HEK293 (cell line): ENCODE results near the gene SPECC1L.

Experiments
- CTCF ChIA-PET: fragments of 350-600 bp; formaldehyde crosslinking; extraction: SDS; loops from one replicate; lab custom pipeline; 2021; ENCODE audit warnings: antibody characterized with exemption; lab: Yijun Ruan, JAX
- POLR2A ChIA-PET: fragments of 300-600 bp; formaldehyde crosslinking; extraction: SDS; loops from one replicate; lab custom pipeline; 2020; ENCODE audit warnings: antibody characterized with exemption, inconsistent platforms; lab: Yijun Ruan, JAX
- H3K27ac ChIP-seq: fragments of 200-500 bp; sonication (Bioruptor generic); 2 replicates; pipeline ENCODE4 v1.5.1; 2014; ENCODE audit warnings: low read depth, low read length, control low read depth, inconsistent platforms; ENCODE audit errors: extremely low read depth
- H3K36me3 ChIP-seq, 2 experiments: fragments of 200-500 bp in 1 of 2; sonication (Bioruptor generic) in 1 of 2; 1 replicate in 1 of 2; 2 replicates in 1 of 2; pipeline ENCODE4 v1.5.1; 2014 to 2017; ENCODE audit warnings: inconsistent platforms in 2 of 2, low read length in 2 of 2; ENCODE audit not compliant: control insufficient read depth in 2 of 2, insufficient read depth in 1 of 2
- H3K4me1 ChIP-seq: fragments of 200-500 bp; sonication (Bioruptor generic); 2 replicates; pipeline ENCODE4 v1.5.1; 2014; ENCODE audit warnings: mild to moderate bottlenecking, low read length, inconsistent platforms; ENCODE audit not compliant: control insufficient read depth, insufficient read depth
- H3K4me3 ChIP-seq: 2 replicates; pipeline ENCODE4 v1.5.1; 2011; ENCODE audit warnings: low read depth, mild to moderate bottlenecking, control low read depth, low read length, moderate library complexity
- H3K9me3 ChIP-seq: fragments of 200-500 bp; sonication (Bioruptor generic); 2 replicates; pipeline ENCODE4 v1.5.1; 2014; ENCODE audit warnings: low read depth, low read length, inconsistent platforms; ENCODE audit not compliant: control insufficient read depth, insufficient read depth
- OVOL3 ChIP-seq: fragments of 450-650 bp; formaldehyde crosslinking; IDR thresholded peaks from 2 replicates; pipeline ENCODE4 v1.5.1; 2016; ENCODE audit warnings: missing biosample characterization, missing genetic modification characterization
- SCRT2 ChIP-seq: fragments of 450-650 bp; formaldehyde crosslinking; IDR thresholded peaks from 2 replicates; pipeline ENCODE4 v1.5.1; 2016; ENCODE audit warnings: missing biosample characterization, missing genetic modification characterization
- ZBTB48 ChIP-seq: fragments of 450-650 bp; formaldehyde crosslinking; IDR thresholded peaks from 2 replicates; pipeline ENCODE4 v1.5.1; 2016; ENCODE audit warnings: missing biosample characterization, missing genetic modification characterization
- ZEB2 ChIP-seq: fragments of 450-650 bp; formaldehyde crosslinking; IDR thresholded peaks from 2 replicates; pipeline ENCODE4 v1.5.1; 2016; ENCODE audit warnings: missing biosample characterization, missing genetic modification characterization
- ZFP37 ChIP-seq: fragments of 450-650 bp; formaldehyde crosslinking; IDR thresholded peaks from 2 replicates; pipeline ENCODE4 v1.5.1; 2016; ENCODE audit warnings: missing biosample characterization, missing genetic modification characterization
- ZNF121 ChIP-seq: fragments of 450-650 bp; formaldehyde crosslinking; IDR thresholded peaks from 2 replicates; pipeline ENCODE4 v1.5.1; 2016; ENCODE audit warnings: missing biosample characterization, missing genetic modification characterization
- ZNF23 ChIP-seq: fragments of 450-650 bp; formaldehyde crosslinking; IDR thresholded peaks from 2 replicates; pipeline ENCODE4 v1.5.1; 2016; ENCODE audit warnings: missing biosample characterization, missing genetic modification characterization, borderline replicate concordance
- ZNF366 ChIP-seq: fragments of 450-650 bp; formaldehyde crosslinking; conservative IDR thresholded peaks from 2 replicates; pipeline ENCODE4 v1.5.1; 2016; ENCODE audit warnings: missing biosample characterization, missing genetic modification characterization
- ZNF621 ChIP-seq: fragments of 450-650 bp; formaldehyde crosslinking; IDR thresholded peaks from 2 replicates; pipeline ENCODE4 v1.5.1; 2017; ENCODE audit warnings: missing biosample characterization, missing genetic modification characterization
- ZNF837 ChIP-seq: fragments of 450-650 bp; formaldehyde crosslinking; IDR thresholded peaks from 2 replicates; pipeline ENCODE4 v1.5.1; 2016; ENCODE audit warnings: missing biosample characterization, missing genetic modification characterization
- ZXDB ChIP-seq: fragments of 450-650 bp; formaldehyde crosslinking; IDR thresholded peaks from 2 replicates; pipeline ENCODE4 v1.5.1; 2016; ENCODE audit warnings: missing biosample characterization, missing genetic modification characterization
- TF ChIP-seq, protein P1 (sequence below): fragments of 450-650 bp; IDR thresholded peaks from 2 replicates; pipeline ENCODE4 v1.5.1; 2018; ENCODE audit warnings: missing biosample characterization, missing genetic modification characterization
- TF ChIP-seq, protein P2 (sequence below): fragments of 450-650 bp; formaldehyde crosslinking; IDR thresholded peaks from 2 replicates; pipeline ENCODE4 v1.5.1; 2016; ENCODE audit warnings: missing biosample characterization, missing genetic modification characterization
- TF ChIP-seq, protein P3 (sequence below): fragments of 450-650 bp; formaldehyde crosslinking; IDR thresholded peaks from 2 replicates; pipeline ENCODE4 v1.5.1; 2017; ENCODE audit warnings: missing biosample characterization, missing genetic modification characterization
- TF ChIP-seq, protein P4 (sequence below): fragments of 450-650 bp; formaldehyde crosslinking; IDR thresholded peaks from 2 replicates; pipeline ENCODE4 v1.5.1; 2017; ENCODE audit warnings: missing biosample characterization, missing genetic modification characterization
- TF ChIP-seq, protein P5 (sequence below): fragments of 450-650 bp; formaldehyde crosslinking; IDR thresholded peaks from 2 replicates; pipeline ENCODE4 v1.5.1; 2017; ENCODE audit warnings: missing biosample characterization, missing genetic modification characterization
- TF ChIP-seq, protein P6 (sequence below): fragments of 450-650 bp; formaldehyde crosslinking; IDR thresholded peaks from 2 replicates; pipeline ENCODE4 v1.5.1; 2016; ENCODE audit warnings: missing biosample characterization, missing genetic modification characterization
- TF ChIP-seq, protein P7 (sequence below): fragments of 450-650 bp; formaldehyde crosslinking; conservative IDR thresholded peaks from 2 replicates; pipeline ENCODE4 v1.5.1; 2016; ENCODE audit warnings: low read depth, missing biosample characterization, missing genetic modification characterization

Gene SPECC1L

DNA sequence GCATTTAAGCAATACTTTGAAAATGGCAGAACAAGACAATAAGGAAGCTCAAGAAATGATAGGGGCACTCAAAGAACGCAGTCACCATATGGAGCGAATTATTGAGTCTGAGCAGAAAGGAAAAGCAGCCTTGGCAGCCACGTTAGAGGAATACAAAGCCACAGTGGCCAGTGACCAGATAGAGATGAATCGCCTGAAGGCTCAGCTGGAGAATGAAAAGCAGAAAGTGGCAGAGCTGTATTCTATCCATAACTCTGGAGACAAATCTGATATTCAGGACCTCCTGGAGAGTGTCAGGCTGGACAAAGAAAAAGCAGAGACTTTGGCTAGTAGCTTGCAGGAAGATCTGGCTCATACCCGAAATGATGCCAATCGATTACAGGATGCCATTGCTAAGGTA, 51.9 kb downstream of the SPECC1L start:
- CTCF ChIA-PET = interaction anchor here (0.6 to 2.1 kb wide), 6 partner anchors 18 to 203 kb away, joined by 3 to 8 read pairs (median 4); no protein-coding TSS in a partner anchor
- no peak for TF ChIP-seq ZFP37
- TF ChIP-seq, protein P1, sequence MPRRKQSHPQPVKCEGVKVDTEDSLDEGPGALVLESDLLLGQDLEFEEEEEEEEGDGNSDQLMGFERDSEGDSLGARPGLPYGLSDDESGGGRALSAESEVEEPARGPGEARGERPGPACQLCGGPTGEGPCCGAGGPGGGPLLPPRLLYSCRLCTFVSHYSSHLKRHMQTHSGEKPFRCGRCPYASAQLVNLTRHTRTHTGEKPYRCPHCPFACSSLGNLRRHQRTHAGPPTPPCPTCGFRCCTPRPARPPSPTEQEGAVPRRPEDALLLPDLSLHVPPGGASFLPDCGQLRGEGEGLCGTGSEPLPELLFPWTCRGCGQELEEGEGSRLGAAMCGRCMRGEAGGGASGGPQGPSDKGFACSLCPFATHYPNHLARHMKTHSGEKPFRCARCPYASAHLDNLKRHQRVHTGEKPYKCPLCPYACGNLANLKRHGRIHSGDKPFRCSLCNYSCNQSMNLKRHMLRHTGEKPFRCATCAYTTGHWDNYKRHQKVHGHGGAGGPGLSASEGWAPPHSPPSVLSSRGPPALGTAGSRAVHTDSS = no peak
- TF ChIP-seq, protein P2, sequence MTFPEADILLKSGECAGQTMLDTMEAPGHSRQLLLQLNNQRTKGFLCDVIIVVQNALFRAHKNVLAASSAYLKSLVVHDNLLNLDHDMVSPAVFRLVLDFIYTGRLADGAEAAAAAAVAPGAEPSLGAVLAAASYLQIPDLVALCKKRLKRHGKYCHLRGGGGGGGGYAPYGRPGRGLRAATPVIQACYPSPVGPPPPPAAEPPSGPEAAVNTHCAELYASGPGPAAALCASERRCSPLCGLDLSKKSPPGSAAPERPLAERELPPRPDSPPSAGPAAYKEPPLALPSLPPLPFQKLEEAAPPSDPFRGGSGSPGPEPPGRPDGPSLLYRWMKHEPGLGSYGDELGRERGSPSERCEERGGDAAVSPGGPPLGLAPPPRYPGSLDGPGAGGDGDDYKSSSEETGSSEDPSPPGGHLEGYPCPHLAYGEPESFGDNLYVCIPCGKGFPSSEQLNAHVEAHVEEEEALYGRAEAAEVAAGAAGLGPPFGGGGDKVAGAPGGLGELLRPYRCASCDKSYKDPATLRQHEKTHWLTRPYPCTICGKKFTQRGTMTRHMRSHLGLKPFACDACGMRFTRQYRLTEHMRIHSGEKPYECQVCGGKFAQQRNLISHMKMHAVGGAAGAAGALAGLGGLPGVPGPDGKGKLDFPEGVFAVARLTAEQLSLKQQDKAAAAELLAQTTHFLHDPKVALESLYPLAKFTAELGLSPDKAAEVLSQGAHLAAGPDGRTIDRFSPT (tag by site-specific recombination) = no peak
- no peak for TF ChIP-seq ZNF621 (tag by site-specific recombination)
- TF ChIP-seq ZXDB (tag by site-specific recombination) = no peak
- TF ChIP-seq ZNF366 = no peak
- no peak for TF ChIP-seq OVOL3 (tag by site-specific recombination)
- no peak for TF ChIP-seq SCRT2 (tag by site-specific recombination)
- TF ChIP-seq, protein P3, sequence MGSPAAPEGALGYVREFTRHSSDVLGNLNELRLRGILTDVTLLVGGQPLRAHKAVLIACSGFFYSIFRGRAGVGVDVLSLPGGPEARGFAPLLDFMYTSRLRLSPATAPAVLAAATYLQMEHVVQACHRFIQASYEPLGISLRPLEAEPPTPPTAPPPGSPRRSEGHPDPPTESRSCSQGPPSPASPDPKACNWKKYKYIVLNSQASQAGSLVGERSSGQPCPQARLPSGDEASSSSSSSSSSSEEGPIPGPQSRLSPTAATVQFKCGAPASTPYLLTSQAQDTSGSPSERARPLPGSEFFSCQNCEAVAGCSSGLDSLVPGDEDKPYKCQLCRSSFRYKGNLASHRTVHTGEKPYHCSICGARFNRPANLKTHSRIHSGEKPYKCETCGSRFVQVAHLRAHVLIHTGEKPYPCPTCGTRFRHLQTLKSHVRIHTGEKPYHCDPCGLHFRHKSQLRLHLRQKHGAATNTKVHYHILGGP = no peak
- no peak for TF ChIP-seq ZBTB48
- TF ChIP-seq, protein P4, sequence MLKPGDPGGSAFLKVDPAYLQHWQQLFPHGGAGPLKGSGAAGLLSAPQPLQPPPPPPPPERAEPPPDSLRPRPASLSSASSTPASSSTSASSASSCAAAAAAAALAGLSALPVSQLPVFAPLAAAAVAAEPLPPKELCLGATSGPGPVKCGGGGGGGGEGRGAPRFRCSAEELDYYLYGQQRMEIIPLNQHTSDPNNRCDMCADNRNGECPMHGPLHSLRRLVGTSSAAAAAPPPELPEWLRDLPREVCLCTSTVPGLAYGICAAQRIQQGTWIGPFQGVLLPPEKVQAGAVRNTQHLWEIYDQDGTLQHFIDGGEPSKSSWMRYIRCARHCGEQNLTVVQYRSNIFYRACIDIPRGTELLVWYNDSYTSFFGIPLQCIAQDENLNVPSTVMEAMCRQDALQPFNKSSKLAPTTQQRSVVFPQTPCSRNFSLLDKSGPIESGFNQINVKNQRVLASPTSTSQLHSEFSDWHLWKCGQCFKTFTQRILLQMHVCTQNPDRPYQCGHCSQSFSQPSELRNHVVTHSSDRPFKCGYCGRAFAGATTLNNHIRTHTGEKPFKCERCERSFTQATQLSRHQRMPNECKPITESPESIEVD (tag by site-specific recombination) = no peak
- TF ChIP-seq ZEB2 = no peak
- TF ChIP-seq, protein P5, sequence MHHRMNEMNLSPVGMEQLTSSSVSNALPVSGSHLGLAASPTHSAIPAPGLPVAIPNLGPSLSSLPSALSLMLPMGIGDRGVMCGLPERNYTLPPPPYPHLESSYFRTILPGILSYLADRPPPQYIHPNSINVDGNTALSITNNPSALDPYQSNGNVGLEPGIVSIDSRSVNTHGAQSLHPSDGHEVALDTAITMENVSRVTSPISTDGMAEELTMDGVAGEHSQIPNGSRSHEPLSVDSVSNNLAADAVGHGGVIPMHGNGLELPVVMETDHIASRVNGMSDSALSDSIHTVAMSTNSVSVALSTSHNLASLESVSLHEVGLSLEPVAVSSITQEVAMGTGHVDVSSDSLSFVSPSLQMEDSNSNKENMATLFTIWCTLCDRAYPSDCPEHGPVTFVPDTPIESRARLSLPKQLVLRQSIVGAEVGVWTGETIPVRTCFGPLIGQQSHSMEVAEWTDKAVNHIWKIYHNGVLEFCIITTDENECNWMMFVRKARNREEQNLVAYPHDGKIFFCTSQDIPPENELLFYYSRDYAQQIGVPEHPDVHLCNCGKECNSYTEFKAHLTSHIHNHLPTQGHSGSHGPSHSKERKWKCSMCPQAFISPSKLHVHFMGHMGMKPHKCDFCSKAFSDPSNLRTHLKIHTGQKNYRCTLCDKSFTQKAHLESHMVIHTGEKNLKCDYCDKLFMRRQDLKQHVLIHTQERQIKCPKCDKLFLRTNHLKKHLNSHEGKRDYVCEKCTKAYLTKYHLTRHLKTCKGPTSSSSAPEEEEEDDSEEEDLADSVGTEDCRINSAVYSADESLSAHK (tag by site-specific recombination) = no peak
- TF ChIP-seq ZNF837 (tag by site-specific recombination) = no peak
- TF ChIP-seq, protein P6, sequence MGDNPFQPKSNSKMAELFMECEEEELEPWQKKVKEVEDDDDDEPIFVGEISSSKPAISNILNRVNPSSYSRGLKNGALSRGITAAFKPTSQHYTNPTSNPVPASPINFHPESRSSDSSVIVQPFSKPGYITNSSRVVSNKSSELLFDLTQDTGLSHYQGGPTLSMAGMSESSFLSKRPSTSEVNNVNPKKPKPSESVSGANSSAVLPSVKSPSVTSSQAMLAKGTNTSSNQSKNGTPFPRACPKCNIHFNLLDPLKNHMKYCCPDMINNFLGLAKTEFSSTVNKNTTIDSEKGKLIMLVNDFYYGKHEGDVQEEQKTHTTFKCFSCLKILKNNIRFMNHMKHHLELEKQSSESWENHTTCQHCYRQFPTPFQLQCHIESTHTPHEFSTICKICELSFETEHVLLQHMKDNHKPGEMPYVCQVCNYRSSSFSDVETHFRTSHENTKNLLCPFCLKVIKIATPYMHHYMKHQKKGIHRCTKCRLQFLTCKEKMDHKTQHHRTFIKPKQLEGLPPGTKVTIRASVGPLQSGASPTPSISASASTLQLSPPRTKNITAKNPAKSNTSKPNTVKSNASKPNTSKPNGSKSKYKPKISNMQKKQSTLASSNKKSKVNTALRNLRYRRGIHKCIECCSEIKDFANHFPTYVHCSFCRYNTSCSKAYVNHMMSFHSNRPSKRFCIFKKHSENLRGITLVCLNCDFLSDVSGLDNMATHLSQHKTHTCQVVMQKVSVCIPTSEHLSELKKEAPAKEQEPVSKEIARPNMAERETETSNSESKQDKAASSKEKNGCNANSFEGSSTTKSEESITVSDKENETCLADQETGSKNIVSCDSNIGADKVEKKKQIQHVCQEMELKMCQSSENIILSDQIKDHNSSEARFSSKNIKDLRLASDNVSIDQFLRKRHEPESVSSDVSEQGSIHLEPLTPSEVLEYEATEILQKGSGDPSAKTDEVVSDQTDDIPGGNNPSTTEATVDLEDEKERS (tag by site-specific recombination) = no peak
- TF ChIP-seq ZNF121 (tag by site-specific recombination) = no peak
- TF ChIP-seq, protein P7, sequence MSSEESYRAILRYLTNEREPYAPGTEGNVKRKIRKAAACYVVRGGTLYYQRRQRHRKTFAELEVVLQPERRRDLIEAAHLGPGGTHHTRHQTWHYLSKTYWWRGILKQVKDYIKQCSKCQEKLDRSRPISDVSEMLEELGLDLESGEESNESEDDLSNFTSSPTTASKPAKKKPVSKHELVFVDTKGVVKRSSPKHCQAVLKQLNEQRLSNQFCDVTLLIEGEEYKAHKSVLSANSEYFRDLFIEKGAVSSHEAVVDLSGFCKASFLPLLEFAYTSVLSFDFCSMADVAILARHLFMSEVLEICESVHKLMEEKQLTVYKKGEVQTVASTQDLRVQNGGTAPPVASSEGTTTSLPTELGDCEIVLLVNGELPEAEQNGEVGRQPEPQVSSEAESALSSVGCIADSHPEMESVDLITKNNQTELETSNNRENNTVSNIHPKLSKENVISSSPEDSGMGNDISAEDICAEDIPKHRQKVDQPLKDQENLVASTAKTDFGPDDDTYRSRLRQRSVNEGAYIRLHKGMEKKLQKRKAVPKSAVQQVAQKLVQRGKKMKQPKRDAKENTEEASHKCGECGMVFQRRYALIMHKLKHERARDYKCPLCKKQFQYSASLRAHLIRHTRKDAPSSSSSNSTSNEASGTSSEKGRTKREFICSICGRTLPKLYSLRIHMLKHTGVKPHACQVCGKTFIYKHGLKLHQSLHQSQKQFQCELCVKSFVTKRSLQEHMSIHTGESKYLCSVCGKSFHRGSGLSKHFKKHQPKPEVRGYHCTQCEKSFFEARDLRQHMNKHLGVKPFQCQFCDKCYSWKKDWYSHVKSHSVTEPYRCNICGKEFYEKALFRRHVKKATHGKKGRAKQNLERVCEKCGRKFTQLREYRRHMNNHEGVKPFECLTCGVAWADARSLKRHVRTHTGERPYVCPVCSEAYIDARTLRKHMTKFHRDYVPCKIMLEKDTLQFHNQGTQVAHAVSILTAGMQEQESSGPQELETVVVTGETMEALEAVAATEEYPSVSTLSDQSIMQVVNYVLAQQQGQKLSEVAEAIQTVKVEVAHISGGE (tag by site-specific recombination) = no peak
- no peak for TF ChIP-seq ZNF23 (tag by site-specific recombination)
- TF ChIP-seq, all 188 proteins: peak for 0
- POLR2A ChIA-PET = no interaction called here
- H3K4me1 ChIP-seq = peaks cover 3% of the 10 kb centered on the region; the same call in 1 of the 2 replicates
- H3K27ac ChIP-seq = no peak overlapping the region
- H3K36me3 ChIP-seq = peaks cover 33 to 79% of the 10 kb centered on the region in 2 experiments
- no peaks in the 10 kb centered on the region for H3K9me3 ChIP-seq
- H3K4me3 ChIP-seq = no peak overlapping the region
